LNCaP clone FGC (cell line): ENCODE results near the gene GRIK3.

Experiments
- DNase-seq: peaks from one replicate; pipeline ENCODE4 v3.0.0-alpha.2; 2011; ENCODE audit warnings: low read depth
- H3K4me3 ChIP-seq: 2 replicates; pipeline ENCODE4 v1.5.1; 2011; ENCODE audit warnings: mild to moderate bottlenecking, low read depth, low read length, control low read depth
- TF ChIP-seq, protein P1 (sequence below): IDR thresholded peaks from 2 replicates; pipeline ENCODE4 v1.5.1; 2012; ENCODE audit warnings: mild to moderate bottlenecking; ENCODE audit not compliant: control insufficient read depth, insufficient read depth; ENCODE audit errors: extremely low read depth

The GRIK3 gene

DNA sequence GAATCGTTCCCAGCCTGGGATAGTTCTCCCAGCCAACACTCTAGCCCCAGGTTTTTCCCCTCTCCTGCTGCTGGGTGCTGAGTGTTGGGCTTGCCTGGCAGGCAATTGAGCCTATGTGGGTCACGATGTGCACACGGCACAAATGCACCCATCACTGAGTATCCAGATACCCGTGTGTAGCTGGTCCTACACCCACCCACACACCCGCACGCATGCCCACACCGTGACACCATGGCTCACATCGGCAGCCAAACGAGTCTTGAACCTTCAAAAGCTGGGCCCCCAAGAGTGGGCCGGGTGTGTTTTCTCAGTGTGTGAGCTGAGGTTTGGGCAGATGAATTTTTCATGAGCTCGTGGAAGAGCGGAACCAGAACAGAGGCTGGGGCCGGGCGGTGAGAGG is 188.5 kb downstream of the GRIK3 start:
- TF ChIP-seq, protein P1, sequence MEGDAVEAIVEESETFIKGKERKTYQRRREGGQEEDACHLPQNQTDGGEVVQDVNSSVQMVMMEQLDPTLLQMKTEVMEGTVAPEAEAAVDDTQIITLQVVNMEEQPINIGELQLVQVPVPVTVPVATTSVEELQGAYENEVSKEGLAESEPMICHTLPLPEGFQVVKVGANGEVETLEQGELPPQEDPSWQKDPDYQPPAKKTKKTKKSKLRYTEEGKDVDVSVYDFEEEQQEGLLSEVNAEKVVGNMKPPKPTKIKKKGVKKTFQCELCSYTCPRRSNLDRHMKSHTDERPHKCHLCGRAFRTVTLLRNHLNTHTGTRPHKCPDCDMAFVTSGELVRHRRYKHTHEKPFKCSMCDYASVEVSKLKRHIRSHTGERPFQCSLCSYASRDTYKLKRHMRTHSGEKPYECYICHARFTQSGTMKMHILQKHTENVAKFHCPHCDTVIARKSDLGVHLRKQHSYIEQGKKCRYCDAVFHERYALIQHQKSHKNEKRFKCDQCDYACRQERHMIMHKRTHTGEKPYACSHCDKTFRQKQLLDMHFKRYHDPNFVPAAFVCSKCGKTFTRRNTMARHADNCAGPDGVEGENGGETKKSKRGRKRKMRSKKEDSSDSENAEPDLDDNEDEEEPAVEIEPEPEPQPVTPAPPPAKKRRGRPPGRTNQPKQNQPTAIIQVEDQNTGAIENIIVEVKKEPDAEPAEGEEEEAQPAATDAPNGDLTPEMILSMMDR = no peak
- no peak for DNase-seq
- H3K4me3 ChIP-seq = no peak overlapping the region

DNA sequence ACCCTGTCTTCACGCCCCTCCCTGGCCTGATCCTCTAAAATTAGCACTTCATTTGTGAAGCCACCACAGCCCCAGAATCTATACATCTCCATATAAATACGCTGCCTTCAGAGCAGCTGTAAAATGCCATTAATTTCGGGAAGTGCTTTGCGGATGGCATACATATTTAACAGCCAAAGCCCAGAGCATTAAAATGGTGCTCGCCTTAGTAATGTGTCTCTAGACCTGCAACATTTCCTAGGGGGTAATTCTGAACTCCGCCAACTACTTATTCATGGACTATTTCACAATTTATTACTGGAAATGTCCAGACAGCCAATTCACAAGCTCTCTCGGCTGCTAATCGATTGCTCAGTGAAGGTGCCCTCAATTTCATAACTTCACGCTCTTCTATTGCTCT is 189.4 kb downstream of the GRIK3 start:
- H3K4me3 ChIP-seq = no peak overlapping the region
- TF ChIP-seq, protein P1 = no peak
- no peak for DNase-seq

DNA sequence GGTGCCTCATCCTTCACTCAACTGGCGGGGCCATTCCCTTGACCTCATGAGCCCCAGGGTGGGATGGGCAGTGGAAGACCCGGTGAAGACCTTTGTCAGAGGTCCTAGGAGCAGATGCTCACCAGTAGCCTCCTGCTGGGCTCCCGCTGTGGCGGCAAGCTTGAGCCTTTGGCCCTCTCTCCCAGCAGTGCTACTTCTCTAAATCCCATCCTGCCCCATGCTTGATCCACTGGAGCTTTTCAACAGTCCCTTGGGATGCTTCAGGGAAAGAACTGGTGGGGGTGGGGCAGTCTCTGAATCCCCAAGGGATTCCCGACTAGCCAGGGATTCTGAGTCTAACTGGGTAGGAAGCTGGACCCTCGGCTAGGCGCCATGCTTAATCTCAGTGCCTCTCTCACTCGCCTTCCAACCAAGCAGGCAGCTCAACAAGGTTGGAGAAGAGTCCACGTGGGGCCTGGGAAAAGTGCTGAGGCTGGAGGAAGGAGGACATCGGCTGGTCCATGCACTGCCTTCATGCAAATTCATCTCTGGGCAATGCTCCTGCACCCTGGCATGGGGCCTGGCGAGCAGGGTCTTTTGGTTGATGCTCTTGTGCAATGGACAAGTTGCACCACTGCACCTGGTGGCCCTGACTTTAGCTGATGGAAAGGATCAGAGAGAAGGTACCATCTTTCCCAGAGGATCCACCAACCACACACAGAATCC is 190.3 kb downstream of the GRIK3 start:
- TF ChIP-seq, protein P1 = no peak
- no peak overlapping the region for H3K4me3 ChIP-seq
- DNase-seq = no peak

DNA sequence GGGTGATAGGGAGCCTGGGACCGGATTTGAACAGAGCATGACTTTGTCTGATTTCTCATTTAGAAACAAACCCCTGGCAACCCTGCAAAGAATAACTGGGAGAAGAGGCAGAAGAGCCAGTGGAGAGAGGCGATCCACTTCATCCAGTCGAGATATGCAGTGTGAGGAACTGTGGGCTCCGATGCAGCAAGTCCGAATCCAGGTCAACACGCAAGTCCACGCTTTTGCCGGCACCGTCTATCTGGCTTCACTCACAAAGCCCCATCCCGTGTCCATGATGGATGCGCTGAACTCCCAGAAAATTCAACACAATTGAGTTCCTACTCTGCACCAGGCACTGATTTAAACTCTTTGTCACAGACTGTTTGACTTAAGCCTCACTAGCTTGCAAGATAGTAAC is 191.3 kb downstream of the GRIK3 start:
- DNase-seq = no peak
- TF ChIP-seq, protein P1 = no peak
- H3K4me3 ChIP-seq = no peak overlapping the region

DNA sequence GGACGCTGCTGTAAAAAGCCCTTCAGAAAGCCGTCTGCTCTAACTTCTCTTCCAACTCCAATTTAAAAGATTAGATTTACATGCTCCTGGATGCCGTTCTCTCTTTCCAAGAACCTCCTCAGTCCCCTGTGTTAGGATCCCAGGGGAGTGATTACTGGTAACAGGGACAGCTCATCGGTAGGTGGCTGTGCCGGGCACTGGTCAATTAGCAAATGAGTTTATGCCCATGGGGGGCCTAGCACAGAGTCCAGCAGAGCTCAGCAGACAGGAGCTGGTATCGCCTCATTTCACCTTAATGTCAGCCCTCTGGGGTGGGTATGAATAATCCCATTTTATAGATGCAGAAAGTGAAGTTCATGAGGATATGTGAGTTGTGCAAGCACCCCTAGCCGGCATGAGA is 191.9 kb downstream of the GRIK3 start:
- no peak overlapping the region for H3K4me3 ChIP-seq
- TF ChIP-seq, protein P1 = no peak

DNA sequence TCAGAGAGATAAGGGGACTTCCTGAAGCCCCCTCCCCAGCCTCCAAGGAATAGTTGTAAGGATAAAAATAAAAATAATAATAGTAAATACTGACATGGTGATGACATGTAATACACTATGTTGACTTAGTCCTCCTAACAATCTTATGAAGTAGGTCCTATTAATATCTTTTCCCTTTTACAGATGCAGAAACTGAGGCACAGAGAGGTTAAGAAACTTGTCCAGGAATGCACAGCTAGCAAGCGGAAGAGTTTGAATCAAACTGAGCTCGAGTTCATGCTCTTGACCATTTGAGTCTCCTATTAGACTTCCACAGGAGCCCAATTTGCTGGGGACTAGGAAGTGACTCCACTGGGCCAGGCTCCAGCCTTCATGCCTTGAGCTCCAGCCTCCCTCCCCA is 194.8 kb downstream of the GRIK3 start:
- H3K4me3 ChIP-seq = no peak overlapping the region
- no peak for DNase-seq
- TF ChIP-seq, protein P1 = no peak

More for the DNA sequence above, 191.9 kb downstream of the GRIK3 start:
- DNase-seq = no peak

DNA sequence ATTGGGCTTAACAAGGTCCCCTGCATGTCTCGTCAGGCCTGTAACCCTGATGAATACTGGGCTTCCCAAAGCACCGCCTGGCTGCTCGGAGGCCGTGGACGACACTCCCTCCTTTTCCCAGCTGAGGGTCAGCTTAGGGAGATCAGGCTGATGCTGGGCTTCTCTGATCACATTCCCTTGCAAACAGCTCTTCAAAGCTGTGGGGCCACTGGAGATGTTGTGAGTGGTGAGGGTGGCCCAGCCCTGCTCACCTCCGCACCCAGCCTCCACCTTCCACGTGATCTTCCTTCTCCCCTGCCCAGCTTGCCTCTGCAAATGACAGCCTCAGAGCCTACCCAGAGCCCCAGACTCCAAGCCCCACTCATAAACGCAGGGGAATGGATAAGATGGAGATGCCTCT is 195.4 kb downstream of the GRIK3 start:
- TF ChIP-seq, protein P1 = no peak
- H3K4me3 ChIP-seq = no peak overlapping the region
- no peak for DNase-seq
